Upper lobe of left lung (tissue), 4 donors: ENCODE data around the gene PNPLA6.

Experiments used
- EP300 ChIP-seq, 4 donors: sonication (generic); formaldehyde crosslinking; IDR thresholded peaks; one replicate each; pipeline ENCODE4 v1.5.1; 2017; ENCODE audit warnings: antibody characterized with exemption in 4 of 4, control low read depth in 2 of 4
- POLR2A ChIP-seq, 4 donors: fragments of 450-650 bp; IDR thresholded peaks; one replicate each; pipeline ENCODE4 v1.5.1; 2016 to 2017; ENCODE audit warnings: antibody characterized with exemption in 4 of 4, mild to moderate bottlenecking in 2 of 4
- POLR2AphosphoS5 ChIP-seq, 2 donors: sonication (generic); formaldehyde crosslinking; IDR thresholded peaks; one replicate each; pipeline ENCODE4 v1.5.1; 2017; ENCODE audit warnings: antibody characterized with exemption in 2 of 2
- TF ChIP-seq, protein P1 (sequence below), 6 experiments: fragments of 450-650 bp in 4 of 6; fragments of 200-600 bp in 2 of 6; sonication (generic) in 2 of 6; IDR thresholded peaks; one replicate each; pipeline ENCODE4 v1.5.1; 2016 to 2019; ENCODE audit warnings: antibody characterized with exemption in 6 of 6

DNA sequence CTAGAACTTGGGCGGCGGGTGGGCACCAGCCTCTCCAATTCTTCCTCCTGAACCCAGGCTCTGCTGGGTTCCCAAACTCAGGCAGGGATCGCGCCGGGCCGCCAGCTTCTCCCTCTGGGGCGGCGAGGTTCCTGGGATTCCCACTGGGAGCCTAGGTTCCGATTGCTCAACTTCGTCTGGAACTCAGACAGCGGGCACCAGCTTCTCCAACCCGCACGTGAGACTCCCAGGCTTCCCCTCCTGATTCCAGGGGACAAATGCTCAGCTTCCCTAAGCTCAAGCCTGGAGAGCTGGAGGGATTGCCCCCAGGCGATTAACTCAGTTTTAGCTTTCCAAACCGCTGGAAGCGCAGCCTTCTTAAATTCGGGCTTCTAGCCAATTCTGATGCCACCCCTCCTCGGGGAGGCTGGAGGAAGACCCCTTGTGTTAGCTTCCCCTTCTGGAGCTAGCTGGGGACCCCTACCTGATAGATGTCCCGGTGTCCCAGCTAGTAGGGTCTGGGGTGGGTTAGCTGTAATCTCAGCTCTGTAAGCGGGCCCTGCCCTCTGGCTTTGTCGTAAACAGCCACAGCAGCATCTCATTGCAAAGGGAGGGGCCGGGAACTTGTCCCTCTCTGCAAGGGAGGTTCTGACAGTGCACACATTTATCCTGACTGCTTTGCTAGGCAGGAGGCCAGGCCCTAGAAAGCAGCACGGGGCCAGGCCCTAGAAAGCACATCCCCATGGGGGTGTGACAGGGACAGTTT is 12.4 kb upstream of the PNPLA6 start:
- TF ChIP-seq, protein P1, sequence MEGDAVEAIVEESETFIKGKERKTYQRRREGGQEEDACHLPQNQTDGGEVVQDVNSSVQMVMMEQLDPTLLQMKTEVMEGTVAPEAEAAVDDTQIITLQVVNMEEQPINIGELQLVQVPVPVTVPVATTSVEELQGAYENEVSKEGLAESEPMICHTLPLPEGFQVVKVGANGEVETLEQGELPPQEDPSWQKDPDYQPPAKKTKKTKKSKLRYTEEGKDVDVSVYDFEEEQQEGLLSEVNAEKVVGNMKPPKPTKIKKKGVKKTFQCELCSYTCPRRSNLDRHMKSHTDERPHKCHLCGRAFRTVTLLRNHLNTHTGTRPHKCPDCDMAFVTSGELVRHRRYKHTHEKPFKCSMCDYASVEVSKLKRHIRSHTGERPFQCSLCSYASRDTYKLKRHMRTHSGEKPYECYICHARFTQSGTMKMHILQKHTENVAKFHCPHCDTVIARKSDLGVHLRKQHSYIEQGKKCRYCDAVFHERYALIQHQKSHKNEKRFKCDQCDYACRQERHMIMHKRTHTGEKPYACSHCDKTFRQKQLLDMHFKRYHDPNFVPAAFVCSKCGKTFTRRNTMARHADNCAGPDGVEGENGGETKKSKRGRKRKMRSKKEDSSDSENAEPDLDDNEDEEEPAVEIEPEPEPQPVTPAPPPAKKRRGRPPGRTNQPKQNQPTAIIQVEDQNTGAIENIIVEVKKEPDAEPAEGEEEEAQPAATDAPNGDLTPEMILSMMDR (IDR thresholded peaks at IDR 0.05), result no peak
- TF ChIP-seq EP300 (IDR thresholded peaks at IDR 0.05) (no peak), POLR2A (IDR thresholded peaks at IDR 0.05) (peak in 1 of 4 donors; percentile 27), POLR2AphosphoS5 (IDR thresholded peaks at IDR 0.05) (no peak)
